K562 (cell line): ENCODE results near the gene DGAT2L6. TPM values are rescaled to one million over a fixed set of nuclear protein-coding genes. Genes with fewer than 3 reads are reported as not detected.

ENCODE experiments used
- ARNT ChIP-seq, 2 experiments: fragments of 450-650 bp; IDR thresholded peaks; 2 replicates each; pipeline ENCODE4 v1.6.1; 2016; ENCODE audit warnings: mild to moderate bottlenecking in 1 of 2
- ATF3 ChIP-seq, 2 experiments: fragments of 450-650 bp in 1 of 2; sonication (generic) in 1 of 2; formaldehyde crosslinking in 1 of 2; IDR thresholded peaks in 1 of 2; conservative IDR thresholded peaks in 1 of 2; 2 replicates each; pipeline versions ENCODE4 v1.6.1 to v1.8.1; 2016 to 2023; ENCODE audit warnings: mild to moderate bottlenecking in 2 of 2, moderate library complexity in 2 of 2, inconsistent platforms in 1 of 2, missing genetic modification reagents in 1 of 2
- BACH1 ChIP-seq: fragments of 200-800 bp; sonication (Bioruptor generic); IDR thresholded peaks from 2 replicates; pipeline ENCODE4 v1.6.1; 2016; ENCODE audit warnings: missing genetic modification characterization, missing compliant biosample characterization
- CCAR2 ChIP-seq: fragments of 200-400 bp; formaldehyde crosslinking; IDR thresholded peaks from 2 replicates; pipeline ENCODE4 v1.6.1; 2017; ENCODE audit warnings: mild to moderate bottlenecking, low read depth, low read length
- FOXJ2 ChIP-seq: fragments of 200-800 bp; sonication (Bioruptor generic); IDR thresholded peaks from 2 replicates; pipeline ENCODE4 v1.6.1; 2016; ENCODE audit warnings: missing genetic modification characterization, missing compliant biosample characterization
- FOXM1 ChIP-seq, 2 experiments: fragments of 450-650 bp in 1 of 2; sonication (generic) in 1 of 2; formaldehyde crosslinking in 1 of 2; IDR thresholded peaks; 2 replicates each; pipeline versions ENCODE4 v1.6.1 to v1.9.0; 2017 to 2022; ENCODE audit warnings: low read depth in 2 of 2, mild to moderate bottlenecking in 2 of 2, missing genetic modification reagents in 1 of 2, moderate library complexity in 1 of 2
- HCFC1 ChIP-seq: IDR thresholded peaks from 2 replicates; pipeline ENCODE4 v1.6.1; 2012; ENCODE audit warnings: low read depth, low read length, improper control_type of control experiment
- HMG20B ChIP-seq: fragments of 250-450 bp; sonication (Bioruptor Pico); IDR thresholded peaks from 2 replicates; pipeline ENCODE4 v1.5.0; 2021; ENCODE audit warnings: mild to moderate bottlenecking
- HNRNPL ChIP-seq: fragments of 200-400 bp; formaldehyde crosslinking; IDR thresholded peaks from 2 replicates; pipeline ENCODE4 v1.6.1; 2017; ENCODE audit warnings: low read depth, mild to moderate bottlenecking, low read length
- KLF1 ChIP-seq: fragments of 450-650 bp; IDR thresholded peaks from 2 replicates; pipeline ENCODE4 v1.6.1; 2016; ENCODE audit warnings: missing genetic modification characterization, missing compliant biosample characterization
- MEF2A ChIP-seq: IDR thresholded peaks from 2 replicates; pipeline ENCODE4 v1.6.1; 2011; ENCODE audit warnings: low read depth, mild to moderate bottlenecking, low read length, moderate library complexity; ENCODE audit not compliant: control insufficient read depth
- NFYB ChIP-seq: IDR thresholded peaks from 2 replicates; pipeline ENCODE4 v1.6.1; 2011; ENCODE audit warnings: mild to moderate bottlenecking, moderate library complexity; ENCODE audit not compliant: insufficient read length; ENCODE audit errors: extremely low read depth
- NR2F6 ChIP-seq: fragments of 450-650 bp; formaldehyde crosslinking; IDR thresholded peaks from 2 replicates; pipeline ENCODE4 v1.4.0; 2020; ENCODE audit warnings: mild to moderate bottlenecking
- NR4A1 ChIP-seq, 2 experiments: fragments of 250-450 bp in 1 of 2; fragments of 450-650 bp in 1 of 2; sonication (Bioruptor Pico) in 1 of 2; IDR thresholded peaks; 2 replicates each; pipeline versions ENCODE4 v1.4.0 to v1.6.1; 2016 to 2020; ENCODE audit warnings: mild to moderate bottlenecking in 2 of 2, missing compliant biosample characterization in 1 of 2, missing genetic modification characterization in 1 of 2, moderate library complexity in 1 of 2
- RREB1 ChIP-seq: fragments of 250-450 bp; sonication (Bioruptor Pico); IDR thresholded peaks from 2 replicates; pipeline ENCODE4 v1.4.0; 2020
- SOX6 ChIP-seq: fragments of 450-650 bp; IDR thresholded peaks from 2 replicates; pipeline ENCODE4 v1.6.1; 2014; ENCODE audit warnings: mild to moderate bottlenecking
- ZNF140 ChIP-seq: fragments of 250-450 bp; sonication (Bioruptor Pico); IDR thresholded peaks from 2 replicates; pipeline ENCODE4 v1.8.0; 2021; ENCODE audit warnings: moderate library complexity, mild to moderate bottlenecking, inconsistent platforms
- ZNF143 ChIP-seq: sonication (generic); formaldehyde crosslinking; IDR thresholded peaks from 2 replicates; pipeline ENCODE4 v1.9.0; 2022; ENCODE audit warnings: mild to moderate bottlenecking, missing genetic modification reagents
- ZNF175 ChIP-seq: fragments of 200-800 bp; sonication (Bioruptor generic); IDR thresholded peaks from 2 replicates; pipeline ENCODE4 v1.6.1; 2016; ENCODE audit warnings: low read depth, mild to moderate bottlenecking, missing genetic modification characterization, missing compliant biosample characterization
- ZNF79 ChIP-seq: fragments of 250-450 bp; sonication (Bioruptor Pico); IDR thresholded peaks from 2 replicates; pipeline ENCODE4 v1.4.0; 2020; ENCODE audit warnings: low read depth, mild to moderate bottlenecking, moderate library complexity
- polyA plus RNA-seq, 8 experiments: library from polyadenylated mRNA; depleted of rRNA in 4 of 8; stranded (reverse) in 5 of 8; unstranded in 3 of 8; fragments of >200 nt; fragmentation: Nextera tagmentation in 2 of 8; fragmentation: Illumina TruSeq in 1 of 8; extraction: Ambion mirVana in 2 of 8; extraction: Trizol in 1 of 8; gene quantifications; 2 replicates each; pipeline versions ENCODE4 v1.2.1 to v1.2.3, GENCODE V29; 2011 to 2014; ENCODE audit warnings: inconsistent platforms in 1 of 8, missing spikeins in 1 of 8
- total RNA-seq, 7 experiments: library from RNA; depleted of rRNA in 6 of 7; stranded (reverse); fragments of >200 nt in 6 of 7; fragmentation: Illumina TruSeq in 2 of 7; extraction: Trizol in 2 of 7; gene quantifications; 2 replicates each; pipeline versions ENCODE4 v1.2.1 to v1.2.3, GENCODE V29; 2011 to 2021; ENCODE audit warnings: low replicate concordance in 1 of 7

DGAT2L6 gene
- total and polyA plus RNA-seq, 9 of the 15 experiments (the other 6 are each of a cell fraction or from before 2014, with no cell fraction given): not detected

- TF ChIP-seq RREB1 (CRISPR knock-in tag) (no peak), ARNT (IDR thresholded peaks at IDR 0.05) (no peak), ZNF140 (CRISPR knock-in tag) (no peak), KLF1 (tag) (no peak), NR2F6 (no peak), FOXM1 (IDR thresholded peaks at IDR 0.05; ENCODE audit: low read depth) (no peak), FOXM1 (CRISPR knock-in tag; IDR thresholded peaks at IDR 0.05; ENCODE audit: low read depth) (no peak), HMG20B (no peak), MEF2A (no peak), ATF3 (IDR thresholded peaks at IDR 0.05) (no peak), ATF3 (CRISPR knock-in tag; conservative IDR thresholded peaks at IDR 0.05) (no peak), NR4A1 (CRISPR knock-in tag; IDR thresholded peaks at IDR 0.05) (no peak), NR4A1 (tag; IDR thresholded peaks at IDR 0.05) (no peak), BACH1 (tag) (no peak), CCAR2 (no peak), HCFC1 (no peak), ZNF79 (no peak), ZNF143 (CRISPR knock-in tag) (no peak), FOXJ2 (tag) (no peak), HNRNPL (no peak), SOX6 (peak; percentile 60; the same call in 1 of the 2 replicates), NFYB (no peak), ZNF175 (no peak)
Observed at GRCh38 chrX:70219938-70220764, 42.9 kb downstream of the DGAT2L6 start (continued).
